GM21825 (cell line): ENCODE data around the gene REG3A.

Experiments used
- ATAC-seq: cut with Tn5 transposase; IDR thresholded peaks from one replicate; pipeline ENCODE4 v1.9.1; 2021; ENCODE audit warnings: mild to moderate bottlenecking, moderate library complexity; ENCODE audit not compliant: unreplicated experiment

Gene REG3A

GRCh38 chr2:79159653-79160052 lies at the start of gene REG3A:
TSS of gene REG3A (minus strand) at chr2:79159753. CDS start at chr2:79159405, 348 bp downstream.
- ATAC-seq = no peak

- no peak for ATAC-seq
These were observed 41.2 kb upstream of the REG3A start for GRCh38 chr2:79200762-79201161.

GRCh38 chr2:79191816-79192215 lies 32.3 kb upstream of the REG3A start:
- no peak for ATAC-seq

GRCh38 chr2:79191081-79191480 lies 31.5 kb upstream of the REG3A start:
- no peak for ATAC-seq

GRCh38 chr2:79189465-79189864 lies 29.9 kb upstream of the REG3A start:
- ATAC-seq = no peak

- no peak for ATAC-seq
These were observed 22.1 kb upstream of the REG3A start for GRCh38 chr2:79181617-79182016.

GRCh38 chr2:79180092-79180491 lies 20.5 kb upstream of the REG3A start:
- ATAC-seq = no peak

- ATAC-seq = no peak
These were observed 19.5 kb upstream of the REG3A start for GRCh38 chr2:79179036-79179435.

GRCh38 chr2:79178076-79178674 lies 18.6 kb upstream of the REG3A start:
- no peak for ATAC-seq

GRCh38 chr2:79171348-79171958 lies 11.9 kb upstream of the REG3A start:
- no peak for ATAC-seq

- no peak for ATAC-seq
These were observed 3.2 kb upstream of the REG3A start for GRCh38 chr2:79162801-79163200.

GRCh38 chr2:79162132-79162531 lies 2.6 kb upstream of the REG3A start:
- no peak for ATAC-seq

- no peak for ATAC-seq
These were observed 523 bp downstream of the REG3A start for GRCh38 chr2:79159030-79159429.

GRCh38 chr2:79155826-79156476 lies 3.6 kb downstream of the REG3A start:
- ATAC-seq = no peak

GRCh38 chr2:79139423-79139822 lies 20.1 kb downstream of the REG3A start:
- no peak for ATAC-seq

- ATAC-seq = no peak
These were observed 21.2 kb downstream of the REG3A start for GRCh38 chr2:79138385-79138784.

GRCh38 chr2:79131687-79132086 lies 27.9 kb downstream of the REG3A start:
- ATAC-seq = no peak

- no peak for ATAC-seq
These were observed 29.7 kb downstream of the REG3A start for GRCh38 chr2:79129804-79130203.

GRCh38 chr2:79129260-79129659 lies 30.3 kb downstream of the REG3A start:
- ATAC-seq = no peak

- ATAC-seq = no peak
These were observed 31.1 kb downstream of the REG3A start for GRCh38 chr2:79128406-79128805.

GRCh38 chr2:79125721-79125985 lies 33.9 kb downstream of the REG3A start:
- ATAC-seq = no peak

- ATAC-seq = no peak
These were observed 34.4 kb downstream of the REG3A start for GRCh38 chr2:79124907-79125720.
